H1 (cell line): ENCODE data around the gene OGT.

Experiments
- CHD2 ChIP-seq: IDR thresholded peaks from 2 replicates; pipeline ENCODE4 v1.6.1; 2012; ENCODE audit warnings: low read length, improper control_type of control experiment
- EGR1 ChIP-seq: IDR thresholded peaks from 2 replicates; pipeline ENCODE4 v1.6.1; 2011; ENCODE audit warnings: low read depth, low read length, borderline replicate concordance
- EZH2 ChIP-seq: fragments of 200-600 bp; sonication (generic); IDR thresholded peaks from 2 replicates; pipeline ENCODE4 v1.7.1; 2012; ENCODE audit warnings: low read depth, mild to moderate bottlenecking, moderate library complexity, low read length, inconsistent platforms; ENCODE audit not compliant: severe bottlenecking

DNA sequence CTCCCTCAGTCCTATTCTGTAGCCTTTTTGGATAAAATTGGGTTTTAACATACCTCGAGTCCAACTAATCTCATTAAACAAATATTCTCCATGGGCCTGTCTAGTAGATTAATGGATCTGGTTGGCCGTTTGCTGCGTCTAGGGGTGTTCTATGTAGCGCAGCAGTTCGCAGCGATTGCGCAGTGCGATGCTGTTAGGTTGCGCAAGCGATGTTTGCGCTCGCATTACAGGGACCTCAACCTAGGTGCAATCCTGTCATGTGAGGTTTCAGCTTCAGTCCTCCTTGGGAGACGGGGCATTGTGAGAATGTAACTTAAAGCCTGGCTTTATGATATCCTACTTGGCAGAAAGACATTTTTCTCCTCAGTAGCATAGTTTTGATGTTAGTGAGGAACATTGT, 14.0 kb downstream of the OGT start:
- no peak for TF ChIP-seq EZH2
- no peak for TF ChIP-seq CHD2
- no peak for TF ChIP-seq EGR1
